ENCODE measurements around the gene NDOR1.

GRCh38 chr9:137195525-137196220, 9.8 kb upstream of the NDOR1 start:
- TF ChIP-seq CTCF (IDR thresholded peaks at IDR 0.05) (no peak), POLR2A (IDR thresholded peaks at IDR 0.05) (no peak), POLR2AphosphoS5 (IDR thresholded peaks at IDR 0.05) (no peak)
